ENCODE measurements around the gene RELT. TPM values are rescaled to one million over a fixed set of nuclear protein-coding genes. Genes with fewer than 3 reads are reported as not detected.

RELT gene
- total RNA-seq, 1 experiment from 2014 or later = 10.2 TPM

- Mint-ChIP-seq H3K27me3 (ENCODE audit: low read depth) (peaks cover 19% of the 10 kb centered on the region), H3K4me3 (no peak overlapping the region), H3K4me1 (peaks cover 29 to 31% of the 10 kb centered on the region in 2 experiments), H3K36me3 (ENCODE audit: insufficient read depth in 1 of 3, low read depth in 3 of 3) (no peaks in the 10 kb centered on the region; a peak in 1 of 7 replicates), H3K9me3 (no peaks in the 10 kb centered on the region), H3K27ac (no peak overlapping the region; a peak in 2 of 7 replicates)
- H3K56ac ChIP-seq (ENCODE audit: insufficient read length, low read depth, low read length) = no peak overlapping the region
- WGBS (ENCODE audit: extremely low coverage, insufficient read length, low lambda C conversion rate) = no CpG with 5 or more reads among the region's 10 CpGs
- H2AK5ac ChIP-seq (ENCODE audit: insufficient read length, low read length) = no peak overlapping the region
- H3K14ac ChIP-seq (ENCODE audit: insufficient read depth, low read length) = no peak overlapping the region
- H3K79me2 ChIP-seq (ENCODE audit: insufficient read depth, low read length) = no peaks in the 10 kb centered on the region; the same call in 1 of the 2 replicates
- H3K4me2 ChIP-seq (ENCODE audit: insufficient read depth, insufficient read length, low read length) = no peak overlapping the region
- H3K4ac ChIP-seq (ENCODE audit: low read depth, low read length) = no peak overlapping the region
- H2BK12ac ChIP-seq (ENCODE audit: insufficient read length, low read depth, low read length) = no peak overlapping the region
- no peak overlapping the region for H4K8ac ChIP-seq (replicated peaks; ENCODE audit: insufficient read length, low read depth, low read length)
- no peaks in the 10 kb centered on the region for H4K20me1 ChIP-seq (ENCODE audit: control insufficient read depth, insufficient read depth, insufficient read length)
- no peak overlapping the region for H4K5ac ChIP-seq (ENCODE audit: insufficient read length, low read depth, low read length)
- H3K9ac ChIP-seq (ENCODE audit: extremely low read depth, insufficient read length, low read length) = no peak overlapping the region
- H3K4me1 ChIP-seq (ENCODE audit: insufficient read depth, low read length) = peaks cover 3% of the 10 kb centered on the region; the same call in 1 of the 2 replicates
- no peak overlapping the region for H3K23ac ChIP-seq (ENCODE audit: insufficient read length, low read depth, low read length)
- H3T11ph ChIP-seq (ENCODE audit: low read length) = no peak overlapping the region
- no peak overlapping the region for H2BK20ac ChIP-seq (ENCODE audit: low read depth, low read length, poor library complexity, severe bottlenecking)
- no peak for DNase-seq
- H3K9me3 ChIP-seq (ENCODE audit: control insufficient read depth, low read depth, low read length) = no peaks in the 10 kb centered on the region
- no peaks in the 10 kb centered on the region; the same call in 1 of the 2 replicates for H3K27me3 ChIP-seq (ENCODE audit: insufficient read depth, low read length)
- H3K18ac ChIP-seq (ENCODE audit: insufficient read length, low read depth, low read length) = no peak overlapping the region
- H2AFZ ChIP-seq (ENCODE audit: low read length) = no peak overlapping the region
- no peak overlapping the region for H3K27ac ChIP-seq (ENCODE audit: insufficient read length, low read depth, low read length)
- H2BK5ac ChIP-seq (ENCODE audit: insufficient read length, low read length) = no peak overlapping the region
- no peaks in the 10 kb centered on the region for H3K79me1 ChIP-seq (ENCODE audit: insufficient read depth, low read depth, low read length, poor library complexity, severe bottlenecking)
- H4K91ac ChIP-seq (ENCODE audit: insufficient read length, low read depth, low read length) = no peak overlapping the region
- H2BK15ac ChIP-seq (ENCODE audit: low read depth, low read length) = no peak overlapping the region
- H3K23me2 ChIP-seq (ENCODE audit: insufficient read length, low read depth, low read length, poor library complexity, severe bottlenecking) = peaks cover 6% of the 10 kb centered on the region
- TF ChIP-seq CTCF (conservative IDR thresholded peaks at IDR 0.05) = no peak
- H2BK120ac ChIP-seq (ENCODE audit: low read depth, low read length, poor library complexity, severe bottlenecking) = no peak overlapping the region
Observed at GRCh38 chr11:73379189-73379880, 3.1 kb downstream of the RELT start.

Data from H9 (cell line).